ENCODE results near the gene CPSF7.

The CPSF7 gene

DNA sequence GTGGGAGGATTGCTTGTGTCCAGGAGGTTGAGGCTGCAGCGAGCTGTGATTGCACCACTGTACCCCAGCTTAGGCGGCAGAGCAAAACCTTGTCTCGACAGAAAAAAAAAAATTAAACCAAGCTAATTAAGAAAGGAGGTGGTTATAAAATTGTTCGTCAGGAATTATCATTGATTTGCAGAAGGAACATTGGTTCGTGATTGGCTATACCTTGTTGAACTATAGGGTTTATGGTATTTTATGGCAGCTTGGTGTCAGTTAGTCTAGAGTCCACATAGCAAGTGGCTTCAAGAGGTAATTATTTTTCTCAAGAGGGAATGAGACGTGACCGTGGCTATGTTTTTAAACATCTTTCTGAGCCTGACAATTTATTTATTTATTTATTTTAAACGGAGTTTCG lies 48.9 kb downstream of the CPSF7 start:
- DNase-seq = no peak

DNA sequence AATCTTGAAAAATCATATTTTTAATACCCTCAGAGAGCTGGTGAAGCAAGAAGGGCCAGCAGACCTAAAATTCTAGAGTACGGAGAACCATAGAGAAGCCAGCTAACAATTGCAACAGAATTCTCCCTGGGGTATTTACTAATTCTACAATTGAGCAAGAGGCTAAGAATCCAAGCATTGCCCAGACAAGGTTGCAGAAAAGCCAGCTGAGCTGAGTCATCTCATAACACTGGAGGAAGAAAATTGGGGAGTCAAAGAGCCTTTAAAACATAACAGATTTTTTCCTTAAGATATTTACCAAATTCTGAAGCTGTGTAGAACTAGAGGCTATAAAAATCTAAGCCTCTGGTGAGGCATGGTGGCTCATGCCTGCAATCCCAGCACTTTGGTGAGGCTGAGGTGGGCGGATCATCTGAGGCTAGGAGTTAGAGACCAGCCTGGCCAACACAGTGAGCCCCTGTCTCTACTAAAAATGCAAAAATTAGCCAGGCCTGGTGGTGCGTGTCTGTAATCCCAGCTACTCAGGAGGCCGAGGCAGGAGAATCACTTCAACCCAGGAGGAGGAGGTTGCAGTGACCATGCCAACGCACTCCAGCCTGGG lies 51.0 kb downstream of the CPSF7 start:
- DNase-seq = peak; percentile 93

DNA sequence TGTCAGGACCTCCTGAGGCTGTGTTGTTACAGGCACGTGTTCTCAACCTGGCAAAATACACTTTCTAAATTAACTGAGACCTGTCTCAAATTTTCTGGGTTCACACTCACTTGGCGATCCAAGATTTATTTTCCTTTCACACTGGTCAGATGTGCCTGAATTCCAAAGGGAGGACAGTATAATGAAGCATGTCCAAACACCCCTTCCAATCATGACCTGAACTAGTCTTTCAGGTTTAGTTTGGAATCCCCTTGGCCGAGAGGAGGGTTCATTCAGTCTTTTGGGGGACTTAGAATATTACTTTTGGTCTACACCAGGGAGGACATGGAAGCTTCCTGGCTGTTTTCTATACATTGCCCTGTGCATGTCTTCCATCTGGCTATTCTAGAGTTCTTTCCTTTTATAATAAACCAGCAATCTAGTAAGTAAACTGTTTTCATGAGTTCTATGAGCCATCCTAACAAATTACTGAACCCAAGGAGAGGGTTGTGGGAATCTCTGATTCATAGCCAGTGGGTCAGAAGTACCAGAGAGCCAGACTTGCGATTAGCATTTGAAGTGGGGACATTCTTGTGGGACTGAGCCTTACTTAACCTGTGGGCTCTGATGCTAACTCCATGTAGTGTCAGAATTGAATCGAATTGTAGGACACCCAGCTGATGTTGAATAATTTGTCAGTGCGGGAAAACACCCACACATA lies 52.2 kb downstream of the CPSF7 start:
- DNase-seq = no peak

DNA sequence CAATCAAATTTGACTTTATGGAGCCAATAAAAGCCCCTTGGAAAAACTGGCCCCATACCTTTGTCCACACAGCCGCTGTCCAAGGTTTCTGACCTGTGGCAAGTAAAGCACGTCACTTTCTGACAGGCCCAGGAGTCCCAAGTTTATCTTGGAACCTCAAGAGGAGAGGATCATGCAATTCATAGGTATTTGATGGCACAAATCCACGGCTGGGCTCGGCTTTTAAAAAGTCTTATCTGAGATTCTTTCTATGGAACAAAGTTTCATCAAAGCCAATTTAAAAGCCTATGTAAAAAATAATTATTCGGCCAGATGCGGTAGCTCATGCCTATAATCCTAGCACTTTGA lies 54.0 kb downstream of the CPSF7 start:
- DNase-seq = no peak

DNA sequence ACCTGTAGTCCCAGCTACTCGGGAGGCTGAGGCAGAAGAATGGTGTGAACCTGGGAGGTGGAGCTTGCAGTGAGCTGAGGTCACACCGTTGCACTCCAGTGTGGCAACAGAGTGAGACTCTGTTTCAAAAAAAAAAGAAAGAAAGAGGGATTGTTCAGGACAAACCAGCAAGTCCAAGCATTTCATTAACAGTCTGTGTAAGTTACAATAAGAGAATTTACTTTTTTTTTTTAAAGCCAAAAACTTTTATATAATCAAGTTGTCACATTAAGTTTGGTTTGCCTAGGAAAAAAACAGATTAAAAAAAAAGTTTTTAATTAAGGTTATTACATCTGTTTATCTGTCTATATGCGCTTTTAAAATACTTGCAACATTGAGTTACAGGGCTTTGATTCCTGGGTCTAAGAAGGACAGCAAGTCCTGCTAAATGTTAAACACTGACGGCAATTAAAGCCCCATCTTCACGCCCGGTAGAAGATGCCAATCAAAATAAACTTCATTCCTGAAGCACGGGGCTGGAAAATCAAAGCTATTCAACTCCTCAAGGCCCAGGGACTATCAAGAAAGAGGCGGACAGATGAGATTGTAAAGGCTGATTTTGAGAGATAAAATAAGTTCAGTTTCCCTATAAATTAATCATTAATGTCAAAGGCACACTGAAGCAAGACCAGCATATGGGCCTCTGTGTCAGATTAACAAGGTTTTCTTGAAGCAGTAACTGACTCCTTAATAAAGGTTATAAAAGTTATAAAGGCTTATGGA lies 56.9 kb downstream of the CPSF7 start:
- no peak for DNase-seq

DNA sequence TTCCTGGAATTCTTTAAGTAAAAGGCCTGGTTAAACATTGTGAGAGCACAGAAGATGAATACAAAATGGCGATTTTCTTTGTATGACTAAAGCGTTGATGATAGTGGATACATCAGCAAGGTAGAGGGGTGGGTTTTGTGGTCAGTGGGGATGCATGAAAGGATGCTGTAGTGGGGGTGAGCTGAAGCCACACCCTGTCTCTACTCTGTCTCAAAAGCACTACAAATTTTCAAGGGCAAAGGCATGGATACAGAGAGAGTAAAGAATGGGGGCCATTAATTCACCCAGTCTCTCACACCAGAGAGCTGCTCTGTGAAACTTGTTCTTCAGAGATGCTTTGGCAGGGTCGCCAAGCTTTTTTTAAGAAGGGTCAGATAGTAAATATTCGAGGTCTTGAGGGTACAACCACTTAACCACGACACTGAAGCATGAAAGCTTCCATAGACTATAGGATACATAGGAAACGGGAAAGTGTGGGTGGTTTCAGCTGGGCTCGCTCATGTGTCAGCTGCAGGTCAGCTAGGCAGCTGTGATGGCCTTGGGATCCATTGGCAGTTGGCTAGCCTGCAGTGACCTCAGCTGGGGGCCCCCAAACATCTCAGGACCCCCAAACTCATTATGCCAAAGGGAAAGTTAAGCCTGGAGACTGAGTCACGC lies 59.3 kb downstream of the CPSF7 start:
- DNase-seq = peak; percentile 43

DNA sequence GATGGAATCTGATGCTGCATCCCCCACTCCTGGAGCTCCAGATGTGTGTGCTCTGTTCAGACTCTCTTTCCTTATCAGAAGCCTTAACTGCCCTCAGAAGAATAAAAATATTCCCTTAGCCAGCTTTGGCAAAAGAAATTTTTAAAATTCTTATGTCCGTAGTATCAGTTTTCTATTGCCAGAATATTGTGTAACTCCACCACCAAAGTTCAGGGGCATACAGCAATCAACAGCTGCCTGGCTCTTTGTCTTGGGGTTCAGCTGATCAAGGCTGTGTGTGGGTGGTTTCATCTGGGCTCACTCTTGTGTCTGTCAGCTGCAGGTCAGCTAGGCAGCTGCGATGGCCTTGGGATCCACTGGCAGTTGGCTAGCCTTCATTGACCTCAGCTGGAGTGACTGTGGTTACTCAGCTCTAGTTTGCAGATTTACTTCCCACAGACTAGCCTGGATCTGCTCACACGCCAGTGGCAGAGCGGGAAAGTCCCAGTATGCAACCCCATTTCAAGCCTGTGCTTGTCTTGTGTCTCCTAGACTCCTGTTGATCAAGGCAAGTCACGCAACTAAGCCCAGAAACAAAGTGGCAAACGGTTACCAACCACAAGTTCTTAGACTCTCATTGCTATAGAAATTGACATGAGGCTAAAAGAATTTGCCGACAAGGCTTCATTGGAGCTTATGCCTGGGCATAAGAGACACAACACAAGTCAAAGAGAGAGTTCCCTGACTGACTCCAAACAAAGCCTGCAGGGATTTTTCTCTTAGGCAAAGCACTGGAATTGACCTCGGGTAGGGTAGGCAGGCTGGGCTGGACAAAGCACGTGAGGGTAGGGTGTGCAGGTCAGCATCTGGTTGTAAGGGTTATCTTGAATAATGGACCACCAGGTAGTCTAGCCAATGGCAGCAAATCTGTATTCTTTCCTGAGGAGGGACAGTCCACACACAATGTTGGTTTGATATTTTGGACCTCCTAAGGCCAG lies 60.1 kb downstream of the CPSF7 start:
- peak; percentile 75 for DNase-seq

DNA sequence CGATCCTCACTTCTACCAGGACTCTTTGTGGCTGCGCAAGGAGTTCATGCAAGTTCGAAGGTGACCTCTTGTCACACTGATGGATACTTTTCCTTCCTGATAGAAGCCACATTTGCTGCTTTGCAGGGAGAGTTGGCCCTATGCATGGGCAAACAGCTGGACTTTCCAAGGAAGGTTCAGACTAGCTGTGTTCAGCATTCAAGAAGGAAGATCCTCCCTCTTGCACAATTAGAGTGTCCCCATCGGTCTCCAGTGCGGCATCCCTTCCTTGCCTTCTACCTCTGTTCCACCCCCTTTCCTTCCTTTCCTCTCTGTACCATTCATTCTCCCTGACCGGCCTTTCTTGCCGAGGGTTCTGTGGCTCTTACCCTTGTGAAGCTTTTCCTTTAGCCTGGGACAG lies 61.1 kb downstream of the CPSF7 start:
- no peak for DNase-seq

DNA sequence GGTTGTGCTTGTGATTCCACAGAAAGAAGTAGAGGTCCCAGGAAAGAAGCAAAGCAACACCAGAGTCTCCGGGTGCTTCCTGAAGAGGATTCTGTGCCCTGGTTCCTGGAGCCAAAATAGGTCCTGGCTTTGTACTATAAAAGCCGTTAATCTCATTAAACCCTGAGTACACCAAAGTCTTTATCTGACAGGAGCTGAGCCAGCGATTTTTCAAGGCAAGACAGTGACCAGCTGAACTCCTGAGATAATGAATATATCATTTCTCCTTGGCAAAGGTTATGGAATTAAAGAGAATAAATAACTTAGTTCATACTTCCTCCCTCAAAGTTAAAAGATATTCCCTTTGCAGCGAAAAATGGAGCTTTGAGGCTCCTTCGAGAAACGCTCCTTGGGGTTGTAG lies 62.4 kb downstream of the CPSF7 start:
- DNase-seq = no peak

DNA sequence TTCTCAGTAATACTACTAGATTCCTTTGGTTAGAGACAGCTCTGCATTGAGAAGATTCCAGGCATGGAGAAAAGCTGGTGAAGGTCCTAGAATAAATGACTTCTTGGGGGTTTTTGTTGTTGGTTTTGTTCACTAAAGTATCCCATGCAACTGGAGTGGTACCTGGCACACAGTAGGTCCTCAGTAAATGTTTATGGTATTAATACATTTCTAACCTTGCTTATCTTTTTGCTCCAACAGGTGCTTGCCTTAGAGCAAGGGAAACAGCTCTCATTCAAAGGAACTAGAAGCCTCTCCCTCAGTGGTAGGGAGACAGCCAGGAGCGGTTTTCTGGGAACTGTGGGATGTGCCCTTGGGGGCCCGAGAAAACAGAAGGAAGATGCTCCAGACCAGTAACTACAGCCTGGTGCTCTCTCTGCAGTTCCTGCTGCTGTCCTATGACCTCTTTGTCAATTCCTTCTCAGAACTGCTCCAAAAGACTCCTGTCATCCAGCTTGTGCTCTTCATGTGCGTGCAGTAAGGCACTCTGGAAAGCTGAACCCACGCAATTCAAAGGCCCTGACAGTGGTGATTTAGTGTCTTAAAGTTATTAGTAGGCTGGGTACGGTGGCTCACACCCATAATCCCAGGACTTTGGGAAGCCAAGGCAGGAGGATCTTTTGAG lies 65.6 kb downstream of the CPSF7 start:
- no peak for DNase-seq

DNA sequence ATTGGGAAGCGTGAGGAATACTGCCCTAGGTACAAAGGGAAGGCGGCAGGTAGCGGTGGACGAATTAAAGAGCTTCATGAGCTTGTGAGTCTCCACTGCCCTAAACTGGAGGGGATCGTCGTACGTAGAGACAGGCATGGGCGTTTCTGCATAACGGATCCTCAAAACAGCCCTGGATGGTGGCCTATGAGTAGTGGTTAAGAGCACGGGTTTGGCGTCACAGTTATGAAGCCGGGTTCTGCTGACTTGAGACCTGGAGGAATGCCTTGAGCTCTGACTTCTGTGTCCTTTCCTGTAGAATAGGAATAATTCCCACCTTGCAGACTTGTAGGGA lies 67.3 kb downstream of the CPSF7 start:
- DNase-seq = peak; percentile 37

DNA sequence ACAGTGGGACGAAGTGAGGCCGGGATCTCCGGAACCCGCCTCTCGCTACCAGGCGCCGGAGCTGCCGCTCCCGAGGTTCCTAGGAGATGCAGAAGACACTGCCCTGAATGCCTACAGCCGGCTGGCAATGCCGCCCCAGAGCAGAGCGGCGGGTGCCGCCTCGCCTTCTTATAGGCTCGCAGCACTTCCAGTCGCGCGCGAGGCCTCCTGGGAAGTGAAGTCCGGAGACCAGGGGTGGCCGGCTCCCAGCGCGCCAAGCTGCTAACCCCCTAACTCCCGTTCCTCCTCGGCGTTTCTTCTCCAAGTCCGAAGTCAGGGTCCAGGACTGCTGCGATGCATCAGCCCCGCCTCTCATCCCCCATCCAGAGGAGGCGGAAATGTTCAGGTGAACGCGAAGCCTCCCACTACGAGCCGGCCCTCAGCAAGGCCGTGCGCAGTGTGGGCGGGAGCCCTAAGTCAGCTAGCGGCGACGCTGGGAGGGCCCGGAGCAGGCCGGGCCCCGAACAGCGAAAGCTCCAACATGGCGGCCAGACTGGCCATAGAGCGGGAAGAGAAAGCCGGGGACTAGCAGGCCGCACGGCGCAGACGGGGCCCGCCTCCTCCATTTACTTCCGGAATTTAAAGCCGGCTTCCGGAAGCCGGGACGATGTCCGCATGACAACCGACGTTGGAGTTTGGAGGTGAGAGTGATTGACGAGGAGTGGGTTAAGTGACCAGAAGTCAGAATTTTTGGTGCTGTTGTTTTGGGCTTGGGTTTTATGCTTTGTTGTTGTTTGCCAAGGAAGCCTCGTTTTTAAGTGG lies 67.8 kb downstream of the CPSF7 start, which contains the start of the genes CYB561A3 and TMEM138:
Gene CYB561A3, minus strand, starts transcription at position 142 of the 801 bp plus-strand sequence. CDS start 5,169 bp downstream, outside the sequence.
Gene TMEM138, plus strand, starts transcription at position 634 of the 801 bp plus-strand sequence. CDS start 2,017 bp downstream, outside the sequence.
- peak; percentile 93 for DNase-seq

DNA sequence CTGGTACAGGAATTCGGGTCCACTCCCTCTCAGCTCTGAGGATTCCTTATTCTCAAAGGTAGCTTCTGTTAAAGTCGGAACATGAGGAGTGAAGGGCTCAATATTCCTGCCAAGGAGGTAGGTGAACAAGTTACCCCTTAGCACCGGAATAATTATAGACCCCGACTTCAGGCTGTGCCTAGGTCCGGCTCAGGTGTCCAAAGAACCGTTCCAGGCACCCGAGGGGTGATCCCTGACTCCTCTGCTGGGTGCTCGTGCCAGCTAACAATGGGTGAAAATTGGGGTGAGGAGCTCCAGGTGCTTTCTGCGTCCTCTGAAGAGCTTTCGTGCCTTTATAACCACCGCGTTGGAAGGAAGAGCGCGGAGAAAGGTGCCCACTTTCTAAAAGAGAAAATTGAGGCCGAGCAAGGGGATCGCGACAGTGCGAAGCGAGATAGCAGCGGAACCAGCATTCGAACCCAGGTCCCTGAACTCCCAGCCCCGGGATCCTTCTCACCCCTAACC lies 68.5 kb downstream of the CPSF7 start:
- no peak for DNase-seq

DNA sequence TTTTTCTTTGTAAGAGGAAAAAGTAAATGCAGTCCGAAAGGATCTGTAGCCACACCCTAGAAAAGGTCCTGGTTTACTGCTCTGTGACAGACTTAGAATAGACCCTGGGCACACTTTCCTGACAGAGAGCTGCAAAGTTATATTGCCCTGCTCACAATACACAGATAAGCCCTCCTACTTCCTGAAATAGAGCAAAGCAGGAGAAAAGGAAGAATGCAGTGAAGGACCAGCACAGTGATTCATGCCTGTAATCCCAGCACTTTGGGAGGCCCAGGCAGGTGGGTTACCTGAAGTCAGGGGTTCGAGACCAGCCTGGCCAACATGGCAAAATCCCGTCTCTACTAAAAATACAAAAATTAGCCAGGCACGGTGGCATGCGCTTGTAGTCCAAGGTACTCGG lies 70.3 kb downstream of the CPSF7 start:
- DNase-seq = peak; percentile 13

DNA sequence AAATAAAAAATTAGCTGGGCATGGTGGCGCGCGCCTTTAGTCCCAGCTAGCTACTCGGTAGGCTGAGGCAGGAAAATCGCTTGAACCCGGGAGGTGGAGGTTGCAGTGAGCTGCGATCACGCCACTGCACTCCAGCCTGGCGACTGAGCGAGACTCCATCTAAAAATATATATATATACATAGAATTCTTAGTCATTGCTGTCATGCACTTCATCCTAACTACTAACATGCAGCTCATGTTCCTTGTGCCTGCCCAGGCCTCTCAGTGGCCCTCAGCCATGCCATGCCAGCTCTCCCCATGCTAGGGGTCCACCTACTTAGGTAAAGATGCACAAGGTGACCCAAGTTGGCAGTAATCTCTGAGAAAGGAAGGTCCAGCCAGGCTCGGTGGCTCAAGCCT lies 71.2 kb downstream of the CPSF7 start:
- no peak for DNase-seq

DNA sequence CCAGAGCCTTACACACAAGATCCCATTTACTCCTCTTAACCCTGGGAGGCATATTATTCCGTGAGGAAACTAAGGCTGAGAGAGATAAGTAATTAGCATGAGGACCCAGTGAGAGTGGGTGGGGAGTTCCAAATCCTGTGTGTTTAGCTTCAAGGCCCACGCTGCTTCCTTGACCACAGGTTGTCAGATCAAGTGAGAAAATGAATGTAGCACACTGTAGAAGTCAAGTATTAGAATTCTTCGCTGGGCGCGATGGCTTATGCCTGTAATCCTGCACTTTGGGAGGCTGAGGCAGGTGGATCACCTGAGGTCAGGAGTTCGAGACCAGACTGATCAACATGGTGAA lies 71.9 kb downstream of the CPSF7 start:
- DNase-seq = no peak

DNA sequence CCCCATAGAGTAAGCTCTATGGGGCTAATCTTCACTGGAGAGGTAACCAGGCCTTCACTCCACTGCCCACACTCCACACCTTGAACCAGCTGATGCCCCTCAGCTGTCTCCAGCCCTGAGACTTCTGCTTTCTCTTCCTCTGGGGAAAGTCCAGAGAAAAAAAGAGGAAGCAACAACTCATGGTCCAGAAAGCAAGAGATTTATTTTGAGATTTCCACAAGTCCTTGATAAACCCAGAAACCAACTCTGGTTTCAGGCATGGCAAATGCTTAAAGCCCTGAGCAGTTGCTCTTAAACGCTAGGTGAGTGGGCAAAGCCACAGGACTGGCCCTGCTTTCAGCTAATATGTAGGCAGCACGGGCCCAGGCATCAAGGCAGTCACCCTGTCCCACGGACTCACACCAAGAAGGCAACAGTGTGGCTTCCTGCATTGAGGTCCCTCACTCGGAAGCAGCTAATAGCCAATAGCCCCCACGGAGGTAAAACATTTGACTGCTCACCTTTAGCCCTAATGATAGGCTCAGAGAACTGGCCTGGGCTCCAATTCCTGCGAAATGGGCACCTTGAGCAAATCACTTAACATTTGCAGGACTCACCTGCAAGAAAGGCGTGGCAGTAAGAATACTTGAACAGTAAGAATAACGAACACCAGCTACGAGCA lies 72.4 kb downstream of the CPSF7 start:
- DNase-seq = peak; percentile 90

DNA sequence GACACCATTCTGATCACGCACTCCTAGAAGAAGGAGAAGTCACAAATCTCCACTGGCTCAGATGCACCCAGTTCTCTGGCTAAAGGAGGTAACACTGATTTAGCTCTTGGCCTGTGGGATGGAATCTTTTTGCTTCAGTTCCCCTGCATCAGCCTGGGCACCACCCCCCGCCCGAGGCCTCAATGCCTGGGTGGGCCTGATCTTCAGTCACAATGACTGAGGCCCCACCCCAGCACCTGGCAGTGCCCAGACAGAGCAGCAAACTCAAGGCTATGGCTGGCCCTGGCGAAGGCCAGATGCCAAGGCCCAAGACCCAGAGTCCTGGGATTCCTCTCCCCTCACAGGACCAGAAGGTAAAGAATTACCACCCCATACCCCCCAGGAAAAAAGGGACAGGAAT lies 73.1 kb downstream of the CPSF7 start:
- no peak for DNase-seq

DNA sequence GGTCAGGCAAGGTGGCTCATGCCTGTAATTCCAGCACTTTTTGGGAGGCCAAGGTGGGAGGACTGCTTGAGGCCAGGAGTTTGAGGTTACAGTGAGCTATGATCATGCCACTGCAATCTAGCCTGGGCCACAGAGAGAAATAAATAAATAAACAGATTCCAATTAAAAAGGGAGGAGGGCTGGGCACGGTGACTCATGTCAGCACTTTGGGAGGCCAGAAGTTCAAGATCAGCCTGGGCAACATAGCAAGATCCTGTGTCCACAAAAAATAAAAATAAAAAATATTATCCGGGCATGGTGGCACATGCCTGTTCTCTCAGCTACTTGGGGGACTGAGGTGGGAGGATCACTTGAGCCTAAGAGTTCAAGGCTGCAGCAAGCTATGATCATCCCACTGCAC lies 75.6 kb downstream of the CPSF7 start:
- no peak for DNase-seq
